Loucy (cell line): ENCODE measurements around the gene AMOTL1.

ENCODE experiments used
- EZH2phosphoT487 ChIP-seq: fragments of 200-600 bp; IDR thresholded peaks from 2 replicates; pipeline ENCODE4 v1.6.1; 2018; ENCODE audit warnings: antibody characterized with exemption, mild to moderate bottlenecking, moderate library complexity, borderline replicate concordance
- TF ChIP-seq, protein P1 (sequence below): fragments of 200-600 bp; sonication (generic); conservative IDR thresholded peaks from 2 replicates; pipeline ENCODE4 v1.5.1; 2014; ENCODE audit warnings: mild to moderate bottlenecking, antibody characterized with exemption, low read length

DNA sequence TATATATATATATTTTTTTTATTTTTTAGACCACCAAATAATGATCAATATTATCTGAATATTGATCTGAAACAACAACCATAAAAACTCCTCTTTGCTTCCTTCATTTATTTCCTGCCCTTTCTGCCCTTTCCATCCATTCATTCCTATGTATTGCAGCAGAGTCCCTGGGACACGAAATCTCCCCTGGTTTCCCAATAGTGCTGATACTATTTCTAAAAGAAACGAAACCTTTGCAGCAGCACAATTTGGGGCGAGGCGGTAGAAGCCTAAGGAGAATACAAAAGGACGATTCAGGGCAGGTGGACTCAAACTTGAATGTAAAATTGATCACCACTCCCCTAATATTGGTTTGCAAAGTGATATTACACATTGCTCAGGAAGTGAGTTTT, 16.9 kb upstream of the AMOTL1 start:
- TF ChIP-seq, protein P1, sequence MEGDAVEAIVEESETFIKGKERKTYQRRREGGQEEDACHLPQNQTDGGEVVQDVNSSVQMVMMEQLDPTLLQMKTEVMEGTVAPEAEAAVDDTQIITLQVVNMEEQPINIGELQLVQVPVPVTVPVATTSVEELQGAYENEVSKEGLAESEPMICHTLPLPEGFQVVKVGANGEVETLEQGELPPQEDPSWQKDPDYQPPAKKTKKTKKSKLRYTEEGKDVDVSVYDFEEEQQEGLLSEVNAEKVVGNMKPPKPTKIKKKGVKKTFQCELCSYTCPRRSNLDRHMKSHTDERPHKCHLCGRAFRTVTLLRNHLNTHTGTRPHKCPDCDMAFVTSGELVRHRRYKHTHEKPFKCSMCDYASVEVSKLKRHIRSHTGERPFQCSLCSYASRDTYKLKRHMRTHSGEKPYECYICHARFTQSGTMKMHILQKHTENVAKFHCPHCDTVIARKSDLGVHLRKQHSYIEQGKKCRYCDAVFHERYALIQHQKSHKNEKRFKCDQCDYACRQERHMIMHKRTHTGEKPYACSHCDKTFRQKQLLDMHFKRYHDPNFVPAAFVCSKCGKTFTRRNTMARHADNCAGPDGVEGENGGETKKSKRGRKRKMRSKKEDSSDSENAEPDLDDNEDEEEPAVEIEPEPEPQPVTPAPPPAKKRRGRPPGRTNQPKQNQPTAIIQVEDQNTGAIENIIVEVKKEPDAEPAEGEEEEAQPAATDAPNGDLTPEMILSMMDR = no peak
- no peak for TF ChIP-seq EZH2phosphoT487
